K562 (cell line): ENCODE measurements around the gene BCKDHB. TPM values are rescaled to one million over a fixed set of nuclear protein-coding genes. Genes with fewer than 3 reads are reported as not detected.

Experiments
- ATAC-seq: fragments of 200-7000 bp; cut with Tn5 transposase; 3 replicates; pipeline ENCODE4 v1.9.1; 2020; ENCODE audit warnings: moderate library complexity
- BruUV-seq: library from RNA; stranded (reverse); fragments of 400-500 nt; replicated peaks from 2 replicates; lab custom pipeline; 2021; lab: Mats Ljungman, UMichigan
- CTCF ChIA-PET: fragments of 300-600 bp; formaldehyde crosslinking; extraction: SDS; loops from one replicate; lab custom pipeline; 2021; ENCODE audit warnings: low intra/inter-chr PET ratio; lab: Yijun Ruan, JAX
- POLR2A ChIA-PET: fragments of 300-600, 350-650 bp; sonication (Branson Sonifier 250); formaldehyde crosslinking; extraction: SDS; loops from one replicate; lab custom pipeline; 2021; ENCODE audit warnings: antibody characterized with exemption, inconsistent platforms; lab: Yijun Ruan, JAX
- DNase-seq, 4 experiments: peaks; one replicate each; pipeline versions ENCODE4 v3.0.0 to v3.0.0-alpha.2; 2011 to 2018; ENCODE audit warnings: low spot score in 3 of 4, mixed read lengths in 3 of 4; ENCODE audit errors: extremely low read depth in 1 of 4
- FAIRE-seq: peaks from 2 replicates; lab custom pipeline; 2011; peaks lifted over from hg19 to GRCh38; lab: Jason Lieb, UNC
- H2AFZ ChIP-seq: 2 replicates; pipeline ENCODE4 v1.6.0; 2011; ENCODE audit warnings: low read depth, low read length, control low read depth, inconsistent platforms
- H3K27ac ChIP-seq: fragments of 200-600 bp; 3 replicates; pipeline ENCODE4 v1.8.0; 2011; ENCODE audit warnings: low read depth, mild to moderate bottlenecking, control low read depth, inconsistent platforms, low read length, moderate library complexity, mixed read lengths; ENCODE audit errors: extremely low read depth
- H3K27me3 ChIP-seq, 2 experiments: fragments of 300-600 bp in 1 of 2; 2 replicates in 1 of 2; 3 replicates in 1 of 2; pipeline versions ENCODE4 v1.6.0 to v1.8.0; 2011; ENCODE audit warnings: inconsistent platforms in 2 of 2, low read length in 2 of 2, mild to moderate bottlenecking in 1 of 2, mixed read lengths in 1 of 2, moderate library complexity in 1 of 2; ENCODE audit not compliant: control insufficient read depth in 2 of 2, insufficient read depth in 2 of 2
- H3K36me3 ChIP-seq: fragments of 300-600 bp; 3 replicates; pipeline ENCODE4 v1.8.0; 2011; ENCODE audit warnings: mild to moderate bottlenecking, low read length, inconsistent platforms; ENCODE audit not compliant: control insufficient read depth, insufficient read depth
- H3K4me1 ChIP-seq, 2 experiments: fragments of 200-600 bp in 1 of 2; replicated peaks in 1 of 2; 2 replicates in 1 of 2; 3 replicates in 1 of 2; pipeline versions ENCODE4 v1.5.1 to v1.8.0; 2011; ENCODE audit warnings: inconsistent platforms in 2 of 2, low read length in 2 of 2, mild to moderate bottlenecking in 1 of 2, mixed read lengths in 1 of 2, moderate library complexity in 1 of 2; ENCODE audit not compliant: control insufficient read depth in 2 of 2, insufficient read depth in 2 of 2
- H3K4me2 ChIP-seq: 2 replicates; pipeline ENCODE4 v1.6.1; 2011; ENCODE audit warnings: low read length, control low read depth, inconsistent platforms, mixed read lengths; ENCODE audit not compliant: insufficient read depth
- H3K4me3 ChIP-seq: fragments of 200-600 bp; sonication (generic), shearing (Covaris generic); 2 replicates; pipeline ENCODE4 v1.5.1; 2016; ENCODE audit warnings: control low read depth, inconsistent platforms
- H3K79me2 ChIP-seq: fragments of 200-600 bp; 3 replicates; pipeline ENCODE4 v1.8.0; 2011; ENCODE audit warnings: low read length, inconsistent platforms; ENCODE audit not compliant: control insufficient read depth, insufficient read depth
- H3K9ac ChIP-seq, 2 experiments: 2 replicates each; pipeline versions ENCODE4 v1.6.0 to v1.6.1; 2011; ENCODE audit warnings: low read depth in 2 of 2, low read length in 2 of 2, control low read depth in 1 of 2, inconsistent platforms in 1 of 2, mild to moderate bottlenecking in 1 of 2, mixed read lengths in 1 of 2; ENCODE audit not compliant: insufficient read depth in 1 of 2
- H3K9me1 ChIP-seq: one replicate; pipeline ENCODE4 v1.6.0; 2011; ENCODE audit warnings: inconsistent platforms, mild to moderate bottlenecking, low read length, moderate library complexity; ENCODE audit not compliant: control insufficient read depth, insufficient read depth
- H3K9me3 ChIP-seq: replicated peaks from 2 replicates; pipeline ENCODE4 v1.5.1; 2011; ENCODE audit warnings: low read depth, low read length, inconsistent platforms; ENCODE audit not compliant: control insufficient read depth, insufficient read depth
- H4K20me1 ChIP-seq: replicated peaks from 2 replicates; pipeline ENCODE4 v1.6.1; 2011; ENCODE audit warnings: low read length, inconsistent platforms, mixed read lengths; ENCODE audit not compliant: control insufficient read depth, insufficient read depth
- CBX8 ChIP-seq: fragments of 200-600 bp; sonication (generic); IDR thresholded peaks from 2 replicates; pipeline ENCODE4 v1.6.1; 2012; ENCODE audit warnings: borderline replicate concordance, mixed run types, low read depth, mild to moderate bottlenecking, moderate library complexity, mixed read lengths, low read length, control low read depth, inconsistent platforms; ENCODE audit not compliant: poor library complexity, severe bottlenecking; ENCODE audit errors: extremely low read depth
- CHD4 ChIP-seq: fragments of 200-600 bp; sonication (generic); IDR thresholded peaks from 3 replicates; pipeline ENCODE4 v1.6.1; 2012; ENCODE audit warnings: low read depth, mild to moderate bottlenecking, mixed read lengths, low read length, inconsistent platforms; ENCODE audit not compliant: insufficient read depth, insufficient replicate concordance, poor library complexity, severe bottlenecking
- CXXC5 ChIP-seq: fragments of 250-450 bp; sonication (Bioruptor Pico); IDR thresholded peaks from 2 replicates; pipeline ENCODE4 v1.8.0; 2022; ENCODE audit warnings: inconsistent platforms, mild to moderate bottlenecking, moderate library complexity
- DPF2 ChIP-seq: fragments of 450-650 bp; IDR thresholded peaks from 2 replicates; pipeline ENCODE4 v1.6.1; 2016
- HMG20A ChIP-seq: fragments of 450-650 bp; formaldehyde crosslinking; conservative IDR thresholded peaks from 2 replicates; pipeline ENCODE4 v1.4.0; 2020; ENCODE audit warnings: mild to moderate bottlenecking, mixed read lengths
- KDM1A ChIP-seq, 2 experiments: fragments of 450-650 bp; IDR thresholded peaks; 2 replicates each; pipeline ENCODE4 v1.6.1; 2016; ENCODE audit warnings: mild to moderate bottlenecking in 2 of 2
- KLF1 ChIP-seq: fragments of 450-650 bp; IDR thresholded peaks from 2 replicates; pipeline ENCODE4 v1.6.1; 2016; ENCODE audit warnings: missing genetic modification characterization, missing compliant biosample characterization
- MCM7 ChIP-seq, 2 experiments: fragments of 450-650 bp; IDR thresholded peaks; 2 replicates each; pipeline ENCODE4 v1.6.1; 2016 to 2018
- MYBL2 ChIP-seq, 2 experiments: fragments of 450-650 bp in 1 of 2; sonication (generic) in 1 of 2; formaldehyde crosslinking in 1 of 2; IDR thresholded peaks; 2 replicates each; pipeline versions ENCODE4 v1.6.1 to v1.8.1; 2017 to 2022; ENCODE audit warnings: borderline replicate concordance in 1 of 2, inconsistent platforms in 1 of 2, low read depth in 1 of 2, mild to moderate bottlenecking in 1 of 2, missing genetic modification reagents in 1 of 2, moderate library complexity in 1 of 2
- POLR2B ChIP-seq: fragments of 450-650 bp; IDR thresholded peaks from 2 replicates; pipeline ENCODE4 v1.6.1; 2018; ENCODE audit warnings: low read depth; ENCODE audit not compliant: partially characterized antibody
- PTRF ChIP-seq: fragments of 450-650 bp; IDR thresholded peaks from 2 replicates; pipeline ENCODE4 v1.6.1; 2016; ENCODE audit warnings: mild to moderate bottlenecking, missing genetic modification characterization, missing compliant biosample characterization
- RHOXF2B ChIP-seq: fragments of 250-450 bp; sonication (Bioruptor Pico); conservative IDR thresholded peaks from 2 replicates; pipeline ENCODE4 v1.5.1; 2021
- RUNX1 ChIP-seq: sonication (generic); IDR thresholded peaks from 2 replicates; pipeline ENCODE4 v1.6.1; 2016; ENCODE audit warnings: antibody characterized with exemption, low read depth
- TAF7 ChIP-seq: fragments of 450-650 bp; IDR thresholded peaks from 2 replicates; pipeline ENCODE4 v1.6.1; 2016; ENCODE audit warnings: missing genetic modification characterization, missing compliant biosample characterization
- ZKSCAN8 ChIP-seq: fragments of 200-800 bp; sonication (Bioruptor generic); IDR thresholded peaks from 2 replicates; pipeline ENCODE4 v1.6.1; 2016; ENCODE audit warnings: missing genetic modification characterization, missing compliant biosample characterization
- ZNF280B ChIP-seq: fragments of 250-450 bp; sonication (Bioruptor Pico); IDR thresholded peaks from 2 replicates; pipeline ENCODE4 v1.5.1; 2021; ENCODE audit warnings: mild to moderate bottlenecking
- ZNF395 ChIP-seq: fragments of 200-800 bp; sonication (Bioruptor generic); IDR thresholded peaks from 2 replicates; pipeline ENCODE4 v1.6.1; 2017; ENCODE audit warnings: missing genetic modification characterization, missing compliant biosample characterization
- ZNF408 ChIP-seq: fragments of 250-450 bp; sonication (Bioruptor Pico); IDR thresholded peaks from 2 replicates; pipeline ENCODE4 v1.4.0; 2020; ENCODE audit warnings: low read depth, mild to moderate bottlenecking, moderate library complexity
- ZNF699 ChIP-seq: fragments of 250-450 bp; sonication (Bioruptor Pico); IDR thresholded peaks from 2 replicates; pipeline ENCODE4 v1.8.0; 2021; ENCODE audit warnings: mild to moderate bottlenecking, moderate library complexity; ENCODE audit not compliant: insufficient replicate concordance
- WGBS: fragments of 100-300 bp; shearing (Covaris generic); methylation state at CpG from one replicate; pipeline ENCODE4 v1.1.6; 2016; ENCODE audit warnings: low coverage, mixed read lengths; ENCODE audit not compliant: insufficient coverage; ENCODE audit errors: missing lambda C conversion rate; 5-methylcytosine and 5-hydroxymethylcytosine counted together
- in situ Hi-C: fragments of 300-500 bp; cut with MboI; formaldehyde crosslinking; loops from 4 replicates; pipeline ENCODE4 v1.15.0; 2018; ENCODE audit warnings: inconsistent platforms, mixed read lengths
- intact Hi-C: fragments of 100-400 bp; cut with micrococcal nuclease; formaldehyde crosslinking; loops from 2 replicates; pipeline ENCODE4 v1.14.2; 2022
- polyA plus RNA-seq, 8 experiments: library from polyadenylated mRNA; depleted of rRNA in 4 of 8; stranded (reverse) in 5 of 8; unstranded in 3 of 8; fragments of >200 nt; fragmentation: Nextera tagmentation in 2 of 8; fragmentation: Illumina TruSeq in 1 of 8; extraction: Ambion mirVana in 2 of 8; extraction: Trizol in 1 of 8; gene quantifications; 2 replicates each; pipeline versions ENCODE4 v1.2.1 to v1.2.3, GENCODE V29; 2011 to 2014; ENCODE audit warnings: inconsistent platforms in 1 of 8, missing spikeins in 1 of 8
- total RNA-seq, 7 experiments: library from RNA; depleted of rRNA in 6 of 7; stranded (reverse); fragments of >200 nt in 6 of 7; fragmentation: Illumina TruSeq in 2 of 7; extraction: Trizol in 2 of 7; gene quantifications; 2 replicates each; pipeline versions ENCODE4 v1.2.1 to v1.2.3, GENCODE V29; 2011 to 2021; ENCODE audit warnings: low replicate concordance in 1 of 7

BCKDHB gene
- total and polyA plus RNA-seq, 9 of the 15 experiments (the other 6 are each of a cell fraction or from before 2014, with no cell fraction given), result 4.1 to 23.7 (median 7.5) TPM

- no peak for TF ChIP-seq POLR2B
- TF ChIP-seq MYBL2 (IDR thresholded peaks at IDR 0.05; ENCODE audit: low read depth), result no peak
- no peak for TF ChIP-seq MYBL2 (CRISPR knock-in tag; IDR thresholded peaks at IDR 0.05; ENCODE audit: borderline replicate concordance)
- no peak for TF ChIP-seq ZNF408 (CRISPR knock-in tag)
- TF ChIP-seq ZNF395 (CRISPR knock-in tag), result no peak
- TF ChIP-seq RUNX1, result no peak
- no peak for TF ChIP-seq RHOXF2B (CRISPR knock-in tag)
Observed at GRCh38 chr6:80151635-80152034, 45.2 kb downstream of the BCKDHB start (continued).

GRCh38 chr6:80154160-80154559 lies 47.7 kb downstream of the BCKDHB start:
- H3K4me1 ChIP-seq, result no peaks in the 10 kb centered on the region; a peak in 1 of 5 replicates
- no TSS peak for BruUV-seq
- POLR2A ChIA-PET, result interaction anchor here (1.1 kb wide), 1 partner anchor 16 kb away, joined by 4 read pairs; no protein-coding TSS in a partner anchor
- TF ChIP-seq CXXC5, result no peak
- TF ChIP-seq HMG20A, result no peak
- no peak for TF ChIP-seq MCM7 (IDR thresholded peaks at IDR 0.05)
- no peak for TF ChIP-seq KLF1
- TF ChIP-seq DPF2, result no peak
- TF ChIP-seq CBX8, result no peak
- no peak for TF ChIP-seq ZKSCAN8
- TF ChIP-seq CHD4, result no peak
- TF ChIP-seq ZNF280B, result no peak
- TF ChIP-seq ZNF699 (CRISPR knock-in tag), result no peak
- no peak for TF ChIP-seq KDM1A (IDR thresholded peaks at IDR 0.05)
- no peak for TF ChIP-seq TAF7
- no peak for TF ChIP-seq PTRF (tag)
- TF ChIP-seq, all 486 proteins: peak for 0
- Histone ChIP-seq H3K36me3 (no peaks in the 10 kb centered on the region), H3K9me3 (no peaks in the 10 kb centered on the region), H3K4me3 (no peak overlapping the region), H3K4me2 (no peak overlapping the region), H3K79me2 (no peaks in the 10 kb centered on the region), H4K20me1 (no peaks in the 10 kb centered on the region), H3K27ac (no peak overlapping the region), H3K27me3 (no peaks in the 10 kb centered on the region), H2AFZ (no peak overlapping the region), H3K9ac (no peak overlapping the region), H3K9me1 (no peaks in the 10 kb centered on the region)
- ATAC-seq (no peak), DNase-seq (no peak), FAIRE-seq (no peak)
- intact Hi-C loops, result no loop called here
- in situ Hi-C loops, result no loop called here
- WGBS, result 69% methylated on average over 2 of the region's 2 CpGs
- CTCF ChIA-PET, result no interaction called here
